ENCODE data around the gene VWDE.

Gene VWDE

GRCh38 chr7:12389089-12389700, 14.5 kb downstream of the VWDE start:
- peak; percentile 62 for DNase-seq
- CTCF ChIA-PET, result interaction anchor here (1.0 to 2.1 kb wide), 7 partner anchors 10 to 319 kb away, joined by 3 to 9 read pairs (median 4); partner anchors contain the start of gene VWDE
- H3K27ac Mint-ChIP-seq, result no peak overlapping the region
- H3K27me3 Mint-ChIP-seq, result no peaks in the 10 kb centered on the region
- no peaks in the 10 kb centered on the region for H3K9me3 Mint-ChIP-seq
- H3K4me3 Mint-ChIP-seq, result no peak overlapping the region
- no peaks in the 10 kb centered on the region for H3K36me3 Mint-ChIP-seq
- no peaks in the 10 kb centered on the region for H3K4me1 Mint-ChIP-seq

- Mint-ChIP-seq H3K36me3 (no peaks in the 10 kb centered on the region), H3K9me3 (no peaks in the 10 kb centered on the region), H3K4me3 (no peak overlapping the region), H3K27me3 (no peaks in the 10 kb centered on the region), H3K27ac (no peak overlapping the region), H3K4me1 (no peaks in the 10 kb centered on the region)
- no peak for DNase-seq
- CTCF ChIA-PET, result interaction anchor here (0.6 kb wide), 1 partner anchor 923 kb away, joined by 3 read pairs; no protein-coding TSS in a partner anchor
Observed at GRCh38 chr7:12386313-12386740, 17.3 kb downstream of the VWDE start.

- CTCF ChIA-PET, result no interaction called here
- no peaks in the 10 kb centered on the region for H3K27me3 Mint-ChIP-seq
- no peak overlapping the region for H3K27ac Mint-ChIP-seq
- no peaks in the 10 kb centered on the region for H3K4me1 Mint-ChIP-seq
- H3K36me3 Mint-ChIP-seq, result no peaks in the 10 kb centered on the region
- no peaks in the 10 kb centered on the region for H3K9me3 Mint-ChIP-seq
- DNase-seq, result no peak
- H3K4me3 Mint-ChIP-seq, result no peak overlapping the region
Observed at GRCh38 chr7:12385364-12385786, 18.3 kb downstream of the VWDE start.

GRCh38 chr7:12383377-12383776, 20.3 kb downstream of the VWDE start:
- no peak for DNase-seq
- no peak overlapping the region for H3K27ac Mint-ChIP-seq
- no peak overlapping the region for H3K4me3 Mint-ChIP-seq
- H3K36me3 Mint-ChIP-seq, result no peaks in the 10 kb centered on the region
- H3K9me3 Mint-ChIP-seq, result no peaks in the 10 kb centered on the region
- CTCF ChIA-PET, result no interaction called here
- H3K27me3 Mint-ChIP-seq, result no peaks in the 10 kb centered on the region
- H3K4me1 Mint-ChIP-seq, result no peaks in the 10 kb centered on the region

GRCh38 chr7:12378389-12378788, 25.3 kb downstream of the VWDE start:
- no peak for DNase-seq
- Mint-ChIP-seq H3K9me3 (no peaks in the 10 kb centered on the region), H3K27me3 (no peaks in the 10 kb centered on the region), H3K4me1 (no peaks in the 10 kb centered on the region), H3K36me3 (no peaks in the 10 kb centered on the region), H3K27ac (no peak overlapping the region), H3K4me3 (no peak overlapping the region)
- CTCF ChIA-PET, result interaction anchor here (1.5 kb wide), 1 partner anchor 13 kb away, joined by 4 read pairs; no protein-coding TSS in a partner anchor

- no peak overlapping the region for H3K4me3 Mint-ChIP-seq
- H3K27ac Mint-ChIP-seq, result no peak overlapping the region
- H3K27me3 Mint-ChIP-seq, result no peaks in the 10 kb centered on the region
- CTCF ChIA-PET, result no interaction called here
- no peaks in the 10 kb centered on the region for H3K4me1 Mint-ChIP-seq
- DNase-seq, result no peak
- no peaks in the 10 kb centered on the region for H3K36me3 Mint-ChIP-seq
- H3K9me3 Mint-ChIP-seq, result no peaks in the 10 kb centered on the region
Observed at GRCh38 chr7:12377406-12377805, 26.3 kb downstream of the VWDE start.

GRCh38 chr7:12373580-12374263, 29.9 kb downstream of the VWDE start:
- DNase-seq, result no peak
- Mint-ChIP-seq H3K27ac (no peak overlapping the region), H3K9me3 (no peaks in the 10 kb centered on the region), H3K4me3 (no peak overlapping the region), H3K27me3 (no peaks in the 10 kb centered on the region), H3K4me1 (no peaks in the 10 kb centered on the region), H3K36me3 (no peaks in the 10 kb centered on the region)
- CTCF ChIA-PET, result no interaction called here

GRCh38 chr7:12370249-12370648, 33.4 kb downstream of the VWDE start:
- H3K27me3 Mint-ChIP-seq, result no peaks in the 10 kb centered on the region
- no peak overlapping the region for H3K27ac Mint-ChIP-seq
- no peak overlapping the region for H3K4me3 Mint-ChIP-seq
- no peaks in the 10 kb centered on the region for H3K9me3 Mint-ChIP-seq
- H3K4me1 Mint-ChIP-seq, result no peaks in the 10 kb centered on the region
- CTCF ChIA-PET, result no interaction called here
- no peaks in the 10 kb centered on the region for H3K36me3 Mint-ChIP-seq
- DNase-seq, result no peak

- DNase-seq, result no peak
- no peaks in the 10 kb centered on the region for H3K27me3 Mint-ChIP-seq
- H3K4me3 Mint-ChIP-seq, result no peak overlapping the region
- CTCF ChIA-PET, result no interaction called here
- H3K36me3 Mint-ChIP-seq, result no peaks in the 10 kb centered on the region
- no peak overlapping the region for H3K27ac Mint-ChIP-seq
- no peaks in the 10 kb centered on the region for H3K9me3 Mint-ChIP-seq
- H3K4me1 Mint-ChIP-seq, result no peaks in the 10 kb centered on the region
Observed at GRCh38 chr7:12369756-12370155, 33.9 kb downstream of the VWDE start.

GRCh38 chr7:12369072-12369471, 34.6 kb downstream of the VWDE start:
- Mint-ChIP-seq H3K4me1 (no peaks in the 10 kb centered on the region), H3K27ac (no peak overlapping the region), H3K36me3 (no peaks in the 10 kb centered on the region), H3K9me3 (no peaks in the 10 kb centered on the region), H3K4me3 (no peak overlapping the region), H3K27me3 (no peaks in the 10 kb centered on the region)
- CTCF ChIA-PET, result interaction anchor here (0.7 kb wide), 1 partner anchor 308 kb away, joined by 3 read pairs; no protein-coding TSS in a partner anchor
- no peak for DNase-seq

- no peaks in the 10 kb centered on the region for H3K4me1 Mint-ChIP-seq
Observed at GRCh38 chr7:12360948-12361347, 42.7 kb downstream of the VWDE start.

GRCh38 chr7:12358694-12359093, 45.0 kb downstream of the VWDE start:
- DNase-seq, result no peak
- Mint-ChIP-seq H3K4me3 (no peak overlapping the region), H3K27ac (no peak overlapping the region), H3K27me3 (no peaks in the 10 kb centered on the region), H3K36me3 (no peaks in the 10 kb centered on the region), H3K4me1 (no peaks in the 10 kb centered on the region), H3K9me3 (no peaks in the 10 kb centered on the region)
- CTCF ChIA-PET, result interaction anchor here (2.3 kb wide), 1 partner anchor 100 kb away, joined by 5 read pairs; no protein-coding TSS in a partner anchor

More at GRCh38 chr7:12360948-12361347, 42.7 kb downstream of the VWDE start:
- DNase-seq, result no peak
- Mint-ChIP-seq H3K36me3 (no peaks in the 10 kb centered on the region), H3K27me3 (no peaks in the 10 kb centered on the region), H3K4me3 (no peak overlapping the region), H3K27ac (no peak overlapping the region), H3K9me3 (no peaks in the 10 kb centered on the region)
- CTCF ChIA-PET, result no interaction called here

GRCh38 chr7:12357508-12357907, 46.2 kb downstream of the VWDE start:
- Mint-ChIP-seq H3K27ac (no peak overlapping the region), H3K4me3 (no peak overlapping the region), H3K9me3 (no peaks in the 10 kb centered on the region), H3K27me3 (no peaks in the 10 kb centered on the region), H3K36me3 (no peaks in the 10 kb centered on the region), H3K4me1 (no peaks in the 10 kb centered on the region)
- no peak for DNase-seq
- CTCF ChIA-PET, result no interaction called here

- no peak overlapping the region for H3K27ac Mint-ChIP-seq
- CTCF ChIA-PET, result no interaction called here
- no peaks in the 10 kb centered on the region for H3K27me3 Mint-ChIP-seq
- H3K9me3 Mint-ChIP-seq, result no peaks in the 10 kb centered on the region
- H3K4me3 Mint-ChIP-seq, result no peak overlapping the region
- no peak for DNase-seq
- H3K4me1 Mint-ChIP-seq, result no peaks in the 10 kb centered on the region
- H3K36me3 Mint-ChIP-seq, result no peaks in the 10 kb centered on the region
Observed at GRCh38 chr7:12351843-12352242, 51.8 kb downstream of the VWDE start.

- CTCF ChIA-PET, result no interaction called here
- no peak for DNase-seq
- Mint-ChIP-seq H3K9me3 (no peaks in the 10 kb centered on the region), H3K4me1 (no peaks in the 10 kb centered on the region), H3K36me3 (no peaks in the 10 kb centered on the region), H3K27me3 (no peaks in the 10 kb centered on the region), H3K27ac (no peak overlapping the region), H3K4me3 (no peak overlapping the region)
Observed at GRCh38 chr7:12350971-12351370, 52.7 kb downstream of the VWDE start.
